ENCODE data around the gene TBC1D30.

Gene TBC1D30

GRCh38 chr12:64915242-64915641 lies 90.8 kb downstream of the TBC1D30 start:
- DNase-seq = no peak

GRCh38 chr12:64916411-64917261 lies 92.2 kb downstream of the TBC1D30 start:
- no peak for DNase-seq

GRCh38 chr12:64918344-64918743 lies 93.9 kb downstream of the TBC1D30 start:
- DNase-seq = no peak

GRCh38 chr12:64918801-64919200 lies 94.4 kb downstream of the TBC1D30 start:
- no peak for DNase-seq

GRCh38 chr12:64922853-64923252 lies 98.4 kb downstream of the TBC1D30 start:
- no peak for DNase-seq

GRCh38 chr12:64923536-64923935 lies 99.1 kb downstream of the TBC1D30 start:
- DNase-seq = no peak
